GM23338 (cell line): ENCODE measurements around the gene KCTD18. TPM values are rescaled to one million over a fixed set of nuclear protein-coding genes. Genes with fewer than 3 reads are reported as not detected.

Experiments
- ATAC-seq: fragments of 200-7000 bp; cut with Tn5 transposase; 3 replicates; pipeline ENCODE4 v1.9.1; 2020
- DNase-seq: peaks from one replicate; pipeline ENCODE4 v3.0.0-alpha.2; 2015; ENCODE audit warnings: low spot score
- H2AFZ ChIP-seq: fragments of 200-600 bp; sonication (generic); 2 replicates; pipeline ENCODE4 v1.8.0; 2016; ENCODE audit warnings: antibody characterized with exemption, mild to moderate bottlenecking, moderate library complexity
- H3F3A ChIP-seq: fragments of 200-600 bp; sonication (generic); replicated peaks from 2 replicates; pipeline ENCODE4 v1.8.0; 2017; ENCODE audit warnings: antibody characterized with exemption, mixed run types, low read depth
- H3K27ac ChIP-seq: fragments of 200-600 bp; sonication (generic); 2 replicates; pipeline ENCODE4 v1.6.1; 2016; ENCODE audit warnings: low read depth
- H3K27me3 ChIP-seq: fragments of 200-600 bp; sonication (generic); 2 replicates; pipeline ENCODE4 v1.8.0; 2016; ENCODE audit warnings: mild to moderate bottlenecking, mixed run types, moderate library complexity; ENCODE audit not compliant: insufficient read depth
- H3K36me3 ChIP-seq: fragments of 200-600 bp; sonication (generic); 2 replicates; pipeline ENCODE4 v1.8.0; 2016; ENCODE audit warnings: mild to moderate bottlenecking; ENCODE audit not compliant: insufficient read depth
- H3K4me1 ChIP-seq: fragments of 200-600 bp; sonication (generic); 2 replicates; pipeline ENCODE4 v1.8.0; 2016; ENCODE audit warnings: mild to moderate bottlenecking, moderate library complexity; ENCODE audit not compliant: insufficient read depth
- H3K4me2 ChIP-seq: fragments of 200-600 bp; sonication (generic); 2 replicates; pipeline ENCODE4 v1.7.1; 2017; ENCODE audit warnings: mixed run types
- H3K4me3 ChIP-seq: fragments of 200-600 bp; sonication (generic); 2 replicates; pipeline ENCODE4 v1.6.1; 2016; ENCODE audit warnings: mixed run types
- H3K79me2 ChIP-seq: fragments of 200-600 bp; sonication (generic); replicated peaks from 2 replicates; pipeline ENCODE4 v1.8.0; 2017; ENCODE audit warnings: mild to moderate bottlenecking; ENCODE audit not compliant: insufficient read depth
- H3K9me2 ChIP-seq: fragments of 200-600 bp; sonication (generic); 2 replicates; pipeline ENCODE4 v1.8.0; 2017; ENCODE audit not compliant: insufficient read depth
- H4K20me1 ChIP-seq: fragments of 200-600 bp; sonication (generic); replicated peaks from 2 replicates; pipeline ENCODE4 v1.8.0; 2017; ENCODE audit warnings: mild to moderate bottlenecking; ENCODE audit not compliant: insufficient read depth
- H3K27ac Mint-ChIP-seq: 2 replicates; pipeline ENCODE4 v1.8.0; 2020; ENCODE audit warnings: inconsistent platforms, mild to moderate bottlenecking, moderate library complexity, mixed read lengths
- H3K27me3 Mint-ChIP-seq: 3 replicates; pipeline ENCODE4 v1.8.0; 2022; ENCODE audit warnings: low read depth, mild to moderate bottlenecking, moderate library complexity, mixed read lengths, inconsistent platforms; ENCODE audit not compliant: insufficient read depth, poor library complexity
- H3K36me3 Mint-ChIP-seq: 3 replicates; pipeline ENCODE4 v1.8.0; 2021; ENCODE audit warnings: low read depth, mild to moderate bottlenecking, inconsistent platforms, moderate library complexity, mixed read lengths
- H3K4me1 Mint-ChIP-seq: 3 replicates; pipeline ENCODE4 v1.8.0; 2020; ENCODE audit warnings: mild to moderate bottlenecking, inconsistent platforms, mixed read lengths
- H3K4me3 Mint-ChIP-seq: 3 replicates; pipeline ENCODE4 v1.8.0; 2021; ENCODE audit warnings: moderate library complexity, mild to moderate bottlenecking, inconsistent platforms, mixed read lengths
- H3K9me3 Mint-ChIP-seq: 3 replicates; pipeline ENCODE4 v1.8.0; 2020; ENCODE audit warnings: moderate library complexity, mild to moderate bottlenecking, inconsistent platforms, mixed read lengths
- CREB1 ChIP-seq: fragments of 250-450 bp; sonication (Bioruptor Pico); IDR thresholded peaks from 2 replicates; pipeline ENCODE4 v1.5.0; 2020; ENCODE audit warnings: low read depth, mild to moderate bottlenecking, moderate library complexity
- EZH2 ChIP-seq: fragments of 200-600 bp; sonication (generic); IDR thresholded peaks from one replicate; pipeline ENCODE4 v1.8.0; 2017; ENCODE audit warnings: antibody characterized with exemption, mild to moderate bottlenecking, low read depth; ENCODE audit not compliant: unreplicated experiment
- EZH2phosphoT487 ChIP-seq: fragments of 200-600 bp; sonication (generic); IDR thresholded peaks from one replicate; pipeline ENCODE4 v1.8.1; 2018; ENCODE audit warnings: antibody characterized with exemption; ENCODE audit not compliant: unreplicated experiment
- NANOG ChIP-seq: IDR thresholded peaks from 2 replicates; pipeline ENCODE4 v1.6.1; 2016; ENCODE audit warnings: antibody characterized with exemption, borderline replicate concordance
- POLR2AphosphoS5 ChIP-seq: IDR thresholded peaks from 2 replicates; pipeline ENCODE4 v1.6.1; 2016; ENCODE audit warnings: antibody characterized with exemption, low read depth
- STAT1 ChIP-seq: IDR thresholded peaks from one replicate; pipeline ENCODE4 v1.6.1; 2016; ENCODE audit warnings: antibody characterized with exemption; ENCODE audit not compliant: unreplicated experiment
- ZNF462 ChIP-seq: fragments of 250-450 bp; sonication (Bioruptor Pico); IDR thresholded peaks from 2 replicates; pipeline ENCODE4 v1.5.0; 2020; ENCODE audit warnings: mild to moderate bottlenecking, moderate library complexity
- polyA plus RNA-seq: library from polyadenylated mRNA; unstranded; fragments of >200 nt; fragmentation: Nextera tagmentation; extraction: Ambion mirVana; gene quantifications from 2 replicates; pipeline ENCODE4 v1.2.1, GENCODE V29; 2016
- total RNA-seq: library from RNA; depleted of rRNA; stranded (reverse); fragments of >200 nt; shearing (Covaris generic); gene quantifications from 2 replicates; pipeline ENCODE4 v1.2.3, GENCODE V29; 2014
- TF ChIP-seq, protein P1 (sequence below), 2 experiments: fragments of 200-600 bp in 1 of 2; sonication (generic) in 1 of 2; conservative IDR thresholded peaks; 2 replicates each; pipeline versions ENCODE4 v1.5.1 to v1.6.1; 2016 to 2017; ENCODE audit warnings: antibody characterized with exemption in 2 of 2, low read depth in 2 of 2, mild to moderate bottlenecking in 2 of 2, moderate library complexity in 1 of 2

The KCTD18 gene
- total and polyA plus RNA-seq, 2 experiments from 2014 or later, result 3.3 to 4.7 TPM

- Mint-ChIP-seq H3K4me1 (peaks cover 16% of the 10 kb centered on the region), H3K9me3 (no peaks in the 10 kb centered on the region), H3K4me3 (no peak overlapping the region), H3K27ac (no peak overlapping the region), H3K27me3 (peaks cover 7% of the 10 kb centered on the region), H3K36me3 (peaks cover 45% of the 10 kb centered on the region)
- peaks cover 6% of the 10 kb centered on the region; the same call in 1 of the 2 replicates for H4K20me1 ChIP-seq
- peaks cover 7% of the 10 kb centered on the region for H3K4me1 ChIP-seq
- TF ChIP-seq POLR2AphosphoS5, result no peak
- TF ChIP-seq CREB1 (CRISPR knock-in tag), result no peak
- no peak for TF ChIP-seq EZH2phosphoT487
- no peak for TF ChIP-seq EZH2
- TF ChIP-seq, protein P1, sequence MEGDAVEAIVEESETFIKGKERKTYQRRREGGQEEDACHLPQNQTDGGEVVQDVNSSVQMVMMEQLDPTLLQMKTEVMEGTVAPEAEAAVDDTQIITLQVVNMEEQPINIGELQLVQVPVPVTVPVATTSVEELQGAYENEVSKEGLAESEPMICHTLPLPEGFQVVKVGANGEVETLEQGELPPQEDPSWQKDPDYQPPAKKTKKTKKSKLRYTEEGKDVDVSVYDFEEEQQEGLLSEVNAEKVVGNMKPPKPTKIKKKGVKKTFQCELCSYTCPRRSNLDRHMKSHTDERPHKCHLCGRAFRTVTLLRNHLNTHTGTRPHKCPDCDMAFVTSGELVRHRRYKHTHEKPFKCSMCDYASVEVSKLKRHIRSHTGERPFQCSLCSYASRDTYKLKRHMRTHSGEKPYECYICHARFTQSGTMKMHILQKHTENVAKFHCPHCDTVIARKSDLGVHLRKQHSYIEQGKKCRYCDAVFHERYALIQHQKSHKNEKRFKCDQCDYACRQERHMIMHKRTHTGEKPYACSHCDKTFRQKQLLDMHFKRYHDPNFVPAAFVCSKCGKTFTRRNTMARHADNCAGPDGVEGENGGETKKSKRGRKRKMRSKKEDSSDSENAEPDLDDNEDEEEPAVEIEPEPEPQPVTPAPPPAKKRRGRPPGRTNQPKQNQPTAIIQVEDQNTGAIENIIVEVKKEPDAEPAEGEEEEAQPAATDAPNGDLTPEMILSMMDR (conservative IDR thresholded peaks at IDR 0.05; ENCODE audit: low read depth in 2 of 2), result no peak
- TF ChIP-seq ZNF462 (CRISPR knock-in tag), result no peak
- TF ChIP-seq NANOG, result no peak
- no peak for TF ChIP-seq STAT1
- no peak overlapping the region for H3K4me3 ChIP-seq
- H3K9me2 ChIP-seq, result no peaks in the 10 kb centered on the region
- no peak overlapping the region for H3K4me2 ChIP-seq
- DNase-seq (no peak), ATAC-seq (peak; percentile 52)
- peaks cover 17% of the 10 kb centered on the region for H3K36me3 ChIP-seq
- H2AFZ ChIP-seq, result no peak overlapping the region
- H3K27me3 ChIP-seq, result no peaks in the 10 kb centered on the region
- H3K27ac ChIP-seq, result no peak overlapping the region
- H3F3A ChIP-seq, result no peaks in the 10 kb centered on the region
- H3K79me2 ChIP-seq, result no peaks in the 10 kb centered on the region; the same call in none of the 2 replicates
These were observed 56.6 kb downstream of the KCTD18 start for GRCh38 chr2:200453142-200453852.
